Peyer's patch (tissue), 4 donors: ENCODE data around the gene ZDHHC24.

Experiments used
- POLR2A ChIP-seq, 2 donors: fragments of 450-650 bp; IDR thresholded peaks; one replicate each; pipeline ENCODE4 v1.5.1; 2017; ENCODE audit warnings: antibody characterized with exemption in 2 of 2, mild to moderate bottlenecking in 2 of 2, moderate library complexity in 2 of 2
- TF ChIP-seq, protein P1 (sequence below), 6 experiments: fragments of 450-650 bp in 4 of 6; fragments of 200-600 bp in 2 of 6; sonication (generic) in 1 of 6; IDR thresholded peaks; one replicate each; pipeline ENCODE4 v1.5.1; 2017 to 2019; ENCODE audit warnings: antibody characterized with exemption in 6 of 6, mild to moderate bottlenecking in 3 of 6, moderate library complexity in 1 of 6

DNA sequence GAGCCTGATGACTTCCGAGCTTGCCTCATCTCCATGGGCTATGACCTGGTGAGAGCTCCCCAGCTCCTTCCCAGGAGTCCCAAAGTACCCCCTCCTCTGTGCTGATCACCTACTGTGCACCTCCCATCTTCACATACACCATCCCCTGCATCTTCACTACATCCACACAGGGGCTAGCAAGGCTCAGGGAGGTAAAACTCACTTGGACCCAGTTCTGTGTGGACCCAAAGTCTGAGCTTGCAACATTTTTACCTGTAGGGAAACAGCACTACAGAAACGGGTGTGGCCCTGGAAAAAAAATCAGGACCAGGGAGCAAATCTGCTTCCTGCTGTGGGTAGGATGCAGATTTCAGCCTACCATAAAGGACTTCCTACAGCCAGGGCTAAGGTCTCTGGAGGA is 16.4 kb upstream of the ZDHHC24 start:
- TF ChIP-seq, protein P1, sequence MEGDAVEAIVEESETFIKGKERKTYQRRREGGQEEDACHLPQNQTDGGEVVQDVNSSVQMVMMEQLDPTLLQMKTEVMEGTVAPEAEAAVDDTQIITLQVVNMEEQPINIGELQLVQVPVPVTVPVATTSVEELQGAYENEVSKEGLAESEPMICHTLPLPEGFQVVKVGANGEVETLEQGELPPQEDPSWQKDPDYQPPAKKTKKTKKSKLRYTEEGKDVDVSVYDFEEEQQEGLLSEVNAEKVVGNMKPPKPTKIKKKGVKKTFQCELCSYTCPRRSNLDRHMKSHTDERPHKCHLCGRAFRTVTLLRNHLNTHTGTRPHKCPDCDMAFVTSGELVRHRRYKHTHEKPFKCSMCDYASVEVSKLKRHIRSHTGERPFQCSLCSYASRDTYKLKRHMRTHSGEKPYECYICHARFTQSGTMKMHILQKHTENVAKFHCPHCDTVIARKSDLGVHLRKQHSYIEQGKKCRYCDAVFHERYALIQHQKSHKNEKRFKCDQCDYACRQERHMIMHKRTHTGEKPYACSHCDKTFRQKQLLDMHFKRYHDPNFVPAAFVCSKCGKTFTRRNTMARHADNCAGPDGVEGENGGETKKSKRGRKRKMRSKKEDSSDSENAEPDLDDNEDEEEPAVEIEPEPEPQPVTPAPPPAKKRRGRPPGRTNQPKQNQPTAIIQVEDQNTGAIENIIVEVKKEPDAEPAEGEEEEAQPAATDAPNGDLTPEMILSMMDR (IDR thresholded peaks at IDR 0.05), result no peak
- TF ChIP-seq POLR2A (IDR thresholded peaks at IDR 0.05), result no peak
